Lower lobe of right lung (tissue), 2 donors: ENCODE results near the gene ZBED2. TPM values are rescaled to one million over a fixed set of nuclear protein-coding genes. Genes with fewer than 3 reads are reported as not detected.

ENCODE experiments used
- ATAC-seq, 2 donors: fragments of 200-7000 bp; cut with Tn5 transposase; one replicate each; pipeline ENCODE4 v1.9.1; 2020 to 2022; ENCODE audit warnings: mild to moderate bottlenecking in 2 of 2, moderate library complexity in 2 of 2
- DNase-seq: peaks from one replicate; pipeline ENCODE4 v3.0.0-alpha.2; 2020
- H3K27ac ChIP-seq: fragments of 200-600 bp; one replicate; pipeline ENCODE4 v1.8.0; 2022
- H3K27me3 ChIP-seq: fragments of 200-600 bp; one replicate; pipeline ENCODE4 v1.8.0; 2022; ENCODE audit warnings: low read depth
- H3K36me3 ChIP-seq: fragments of 200-600 bp; one replicate; pipeline ENCODE4 v1.8.0; 2022; ENCODE audit warnings: mild to moderate bottlenecking
- H3K4me1 ChIP-seq: fragments of 200-600 bp; one replicate; pipeline ENCODE4 v1.8.0; 2022
- H3K4me3 ChIP-seq: fragments of 200-600 bp; one replicate; pipeline ENCODE4 v1.8.0; 2022; ENCODE audit warnings: mild to moderate bottlenecking
- H3K9me3 ChIP-seq: fragments of 200-600 bp; one replicate; pipeline ENCODE4 v1.8.0; 2022
- intact Hi-C: fragments of 100-400 bp; cut with DNase I; formaldehyde crosslinking; loops from one replicate; pipeline ENCODE4 v1.11.0; 2022
- total RNA-seq: library from RNA; stranded (reverse); fragmentation: NEBNext Ultra II Directional; extraction: Animal tissue kit (Norgen Biotek cat#: 25700); gene quantifications from one replicate; pipeline ENCODE4 v1.2.1, GENCODE V29; 2021
- TF ChIP-seq, protein P1 (sequence below): fragments of 200-600 bp; IDR thresholded peaks from one replicate; pipeline ENCODE4 v1.8.0; 2022; ENCODE audit warnings: antibody characterized with exemption, mild to moderate bottlenecking
- donor health status: DM: no; HTN: yes; CAD: no; lungs with severe emphysema.

The ZBED2 gene
- total RNA-seq, 1 donor from 2014 or later = 8.2 TPM

DNA sequence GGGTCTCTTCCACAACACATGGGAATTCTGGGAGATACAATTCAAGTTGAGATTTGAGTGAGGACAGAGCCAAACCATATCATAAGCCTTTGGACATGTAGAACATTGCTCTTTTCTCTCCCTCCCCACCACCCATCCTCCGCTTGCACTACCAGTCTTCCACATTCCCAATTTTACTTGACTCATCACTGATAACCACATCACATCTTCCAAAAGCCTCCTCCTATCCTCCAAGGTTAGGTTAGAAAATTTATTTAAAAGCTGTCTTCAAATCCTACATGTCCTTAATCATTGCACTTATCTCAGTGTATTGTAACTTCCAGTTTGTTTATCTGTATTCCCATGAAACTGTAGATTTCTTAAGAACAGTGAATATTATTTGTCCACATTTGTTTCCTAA is 10.4 kb downstream of the ZBED2 start:
- DNase-seq = no peak
- Histone ChIP-seq H3K4me3 (no peak overlapping the region), H3K4me1 (no peaks in the 10 kb centered on the region), H3K27me3 (no peaks in the 10 kb centered on the region), H3K27ac (peak overlapping the region; percentile 48), H3K36me3 (no peaks in the 10 kb centered on the region), H3K9me3 (no peaks in the 10 kb centered on the region)
- ATAC-seq = no peak
- intact Hi-C loops = no loop called here
- TF ChIP-seq, protein P1, sequence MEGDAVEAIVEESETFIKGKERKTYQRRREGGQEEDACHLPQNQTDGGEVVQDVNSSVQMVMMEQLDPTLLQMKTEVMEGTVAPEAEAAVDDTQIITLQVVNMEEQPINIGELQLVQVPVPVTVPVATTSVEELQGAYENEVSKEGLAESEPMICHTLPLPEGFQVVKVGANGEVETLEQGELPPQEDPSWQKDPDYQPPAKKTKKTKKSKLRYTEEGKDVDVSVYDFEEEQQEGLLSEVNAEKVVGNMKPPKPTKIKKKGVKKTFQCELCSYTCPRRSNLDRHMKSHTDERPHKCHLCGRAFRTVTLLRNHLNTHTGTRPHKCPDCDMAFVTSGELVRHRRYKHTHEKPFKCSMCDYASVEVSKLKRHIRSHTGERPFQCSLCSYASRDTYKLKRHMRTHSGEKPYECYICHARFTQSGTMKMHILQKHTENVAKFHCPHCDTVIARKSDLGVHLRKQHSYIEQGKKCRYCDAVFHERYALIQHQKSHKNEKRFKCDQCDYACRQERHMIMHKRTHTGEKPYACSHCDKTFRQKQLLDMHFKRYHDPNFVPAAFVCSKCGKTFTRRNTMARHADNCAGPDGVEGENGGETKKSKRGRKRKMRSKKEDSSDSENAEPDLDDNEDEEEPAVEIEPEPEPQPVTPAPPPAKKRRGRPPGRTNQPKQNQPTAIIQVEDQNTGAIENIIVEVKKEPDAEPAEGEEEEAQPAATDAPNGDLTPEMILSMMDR = no peak

DNA sequence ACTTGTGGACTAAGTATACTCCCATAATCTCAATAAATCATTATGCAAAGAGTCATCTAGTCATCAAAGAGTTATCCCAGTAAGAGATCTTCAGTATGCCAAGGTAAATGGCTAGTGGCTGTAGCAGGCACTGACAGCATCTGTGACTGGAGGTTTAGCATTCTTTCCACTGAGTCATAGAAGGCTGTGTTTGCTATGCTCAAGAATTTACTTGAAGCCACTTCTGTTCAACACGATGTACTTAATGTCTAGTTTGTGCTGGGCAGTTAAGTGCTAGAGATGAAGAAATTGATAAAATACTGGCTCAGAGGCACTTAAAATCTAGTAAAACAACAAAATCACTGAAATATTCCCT is 13.0 kb downstream of the ZBED2 start:
- DNase-seq (no peak), ATAC-seq (peak; percentile 92 to 93)
- peak overlapping the region; percentile 34 for H3K27ac ChIP-seq
- no peaks in the 10 kb centered on the region for H3K27me3 ChIP-seq
- no peak overlapping the region for H3K4me3 ChIP-seq
- H3K9me3 ChIP-seq = no peaks in the 10 kb centered on the region
- TF ChIP-seq, protein P1 = no peak
- no peaks in the 10 kb centered on the region for H3K36me3 ChIP-seq
- intact Hi-C loops = no loop called here
- no peaks in the 10 kb centered on the region for H3K4me1 ChIP-seq

DNA sequence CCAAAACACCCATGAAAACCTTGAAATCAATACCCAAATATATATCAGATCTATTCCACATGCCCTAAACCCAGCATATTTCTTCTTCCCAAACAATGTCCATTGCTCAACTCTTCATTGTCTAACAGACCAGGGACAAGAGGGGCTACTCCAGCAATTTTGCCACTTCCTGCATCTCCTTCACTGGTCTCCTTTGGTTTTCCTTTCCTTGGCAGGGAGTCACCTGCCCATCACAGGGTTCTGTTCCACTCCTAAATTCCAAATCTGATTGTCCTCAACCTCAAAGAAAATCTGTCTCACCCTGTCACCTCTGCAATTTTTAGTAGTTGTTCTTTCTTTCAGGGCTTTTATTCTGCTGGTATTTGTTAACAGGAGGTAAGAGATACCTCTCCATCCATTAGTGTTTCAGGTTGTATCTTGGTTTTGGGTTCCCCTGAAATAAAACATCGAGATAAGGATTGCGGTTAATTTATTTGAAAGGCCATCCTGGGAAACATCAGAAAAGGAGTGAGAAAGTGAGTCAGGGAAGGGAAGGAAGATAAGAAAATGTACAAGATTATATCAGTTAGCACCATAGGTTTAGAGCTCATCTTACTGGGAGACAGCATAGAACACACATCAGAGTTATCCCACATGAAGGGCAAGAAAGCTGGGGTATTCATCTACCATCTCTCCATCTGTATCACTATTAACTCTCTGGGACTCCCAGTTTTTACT is 13.6 kb downstream of the ZBED2 start:
- intact Hi-C loops = no loop called here
- H3K4me1 ChIP-seq = no peaks in the 10 kb centered on the region

DNA sequence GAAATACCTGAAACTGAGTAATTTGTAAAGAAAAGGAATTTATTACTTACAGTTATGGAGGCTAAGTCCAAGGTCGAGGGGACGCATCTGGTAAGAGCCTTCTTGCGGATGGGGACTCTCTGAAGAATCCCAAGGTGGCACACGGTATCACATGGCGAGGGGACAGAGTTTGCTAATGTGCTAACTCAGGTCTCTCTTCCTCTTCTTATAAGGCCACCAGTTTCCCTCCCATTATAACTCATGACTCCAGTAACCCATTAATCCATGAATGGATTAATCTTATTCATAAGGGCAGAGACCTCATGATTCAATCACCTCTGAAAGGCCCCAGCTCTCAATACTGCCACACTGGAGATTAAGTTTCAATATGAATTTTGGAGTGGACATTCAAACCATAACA is 15.7 kb downstream of the ZBED2 start:
- no peak overlapping the region for H3K4me3 ChIP-seq
- no peak overlapping the region for H3K27ac ChIP-seq
- DNase-seq = no peak
- TF ChIP-seq, protein P1 = no peak
- no peaks in the 10 kb centered on the region for H3K36me3 ChIP-seq
- H3K9me3 ChIP-seq = no peaks in the 10 kb centered on the region
- no peaks in the 10 kb centered on the region for H3K27me3 ChIP-seq
- intact Hi-C loops = no loop called here
- no peak for ATAC-seq
- H3K4me1 ChIP-seq = no peaks in the 10 kb centered on the region

More for the DNA sequence above, 13.6 kb downstream of the ZBED2 start:
- Histone ChIP-seq H3K27ac (no peak overlapping the region), H3K4me3 (no peak overlapping the region), H3K27me3 (no peaks in the 10 kb centered on the region), H3K36me3 (no peaks in the 10 kb centered on the region), H3K9me3 (no peaks in the 10 kb centered on the region)
- DNase-seq (no peak), ATAC-seq (no peak)
- TF ChIP-seq, protein P1 = no peak

DNA sequence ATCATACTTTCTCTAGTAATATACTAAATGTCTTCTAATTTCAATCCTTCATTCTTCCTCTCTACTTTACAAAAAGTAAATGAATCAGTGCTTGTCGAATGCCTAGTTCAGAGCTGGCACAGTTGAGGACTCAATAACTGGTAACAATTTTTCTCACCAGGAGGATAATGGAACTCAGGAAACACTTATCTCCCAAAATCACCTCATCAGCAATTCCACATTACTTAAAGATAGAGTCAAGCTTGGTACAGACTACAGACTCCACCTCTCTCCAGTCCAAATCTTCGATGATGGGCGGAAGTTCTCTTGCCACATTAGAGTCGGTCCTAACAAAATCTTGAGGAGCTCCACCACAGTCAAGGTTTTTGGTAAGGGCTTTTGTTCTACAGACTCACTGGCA is 16.3 kb downstream of the ZBED2 start:
- TF ChIP-seq, protein P1 = no peak
- ATAC-seq (no peak), DNase-seq (no peak)
- Histone ChIP-seq H3K36me3 (no peaks in the 10 kb centered on the region), H3K4me1 (no peaks in the 10 kb centered on the region), H3K27me3 (no peaks in the 10 kb centered on the region), H3K4me3 (no peak overlapping the region), H3K27ac (no peak overlapping the region), H3K9me3 (no peaks in the 10 kb centered on the region)
- intact Hi-C loops = no loop called here
